Mononuclear cell (primary cell): ENCODE results near the gene ANKZF1. TPM values are rescaled to one million over a fixed set of nuclear protein-coding genes. Genes with fewer than 3 reads are reported as not detected.

ENCODE experiments used
- H3K27me3 ChIP-seq: 2 replicates; pipeline ENCODE4 v1.6.0; 2011; ENCODE audit warnings: low read length, control low read depth; ENCODE audit not compliant: insufficient read depth
- H3K4me1 ChIP-seq: 2 replicates; pipeline ENCODE4 v1.5.1; 2011; ENCODE audit warnings: mild to moderate bottlenecking, low read length, control low read depth; ENCODE audit not compliant: insufficient read depth
- H3K4me3 ChIP-seq: 2 replicates; pipeline ENCODE4 v1.5.1; 2011; ENCODE audit warnings: mild to moderate bottlenecking, low read length, moderate library complexity
- H3K9me3 ChIP-seq: 2 replicates; pipeline ENCODE4 v1.5.1; 2011; ENCODE audit warnings: low read depth, mild to moderate bottlenecking, control low read depth, low read length
- total RNA-seq: library from RNA; depleted of rRNA; stranded (reverse); fragments of >200 nt; gene quantifications from one replicate; pipeline ENCODE4 v1.2.3, GENCODE V29; 2012

The ANKZF1 gene
- total RNA-seq, 1 donor, result 45.4 TPM

GRCh38 chr2:219205165-219205538, 24.5 kb upstream of the ANKZF1 start:
- Histone ChIP-seq H3K9me3 (no peaks in the 10 kb centered on the region), H3K4me3 (no peak overlapping the region), H3K4me1 (peaks cover 36% of the 10 kb centered on the region), H3K27me3 (no peaks in the 10 kb centered on the region)

- Histone ChIP-seq H3K9me3 (no peaks in the 10 kb centered on the region), H3K4me1 (peaks cover 40% of the 10 kb centered on the region), H3K27me3 (no peaks in the 10 kb centered on the region), H3K4me3 (peak overlapping the region; percentile 61)
Observed at GRCh38 chr2:219205981-219206327, 23.7 kb upstream of the ANKZF1 start.

DNA sequence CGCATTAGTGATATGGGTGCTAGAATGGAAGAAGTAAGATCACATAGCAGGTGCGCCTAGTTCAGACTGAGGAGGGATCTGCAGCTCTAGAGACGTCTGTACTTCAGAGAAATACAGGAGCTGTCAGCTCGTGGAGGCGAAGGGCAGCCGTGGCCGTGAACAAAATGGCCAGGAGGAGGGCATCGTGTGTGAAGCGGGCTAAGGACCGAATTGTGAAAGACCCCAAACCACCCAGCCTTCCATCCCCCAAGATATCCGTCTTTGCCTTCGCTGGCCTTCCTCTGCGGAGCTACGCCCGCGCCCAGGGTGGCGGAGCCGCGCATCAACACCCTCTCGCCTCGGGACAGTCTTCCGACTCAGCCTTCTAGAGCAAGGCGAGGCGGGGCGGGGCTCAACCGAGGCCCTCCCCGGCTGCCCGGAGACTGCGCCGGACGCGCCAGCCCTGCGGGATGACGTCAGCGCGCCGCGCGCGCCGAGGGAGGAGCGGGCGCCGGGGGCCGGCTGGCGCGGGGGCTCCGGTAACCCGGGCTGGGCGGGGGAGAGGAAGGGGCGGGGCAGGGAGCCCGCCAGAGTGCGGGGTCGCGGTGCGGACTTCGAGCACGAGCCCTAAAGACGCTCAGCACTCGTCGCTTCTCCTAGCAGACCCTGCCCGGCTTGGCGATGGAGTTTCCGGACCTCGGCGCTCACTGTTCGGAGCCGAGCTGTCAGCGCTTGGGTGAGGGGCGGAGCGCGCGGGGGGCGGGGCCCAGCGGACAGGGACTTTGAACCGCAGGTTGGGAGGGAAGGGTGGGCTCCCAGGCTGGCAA, 23.1 kb upstream of the ANKZF1 start, which contains the start of gene ZFAND2B:
Gene ZFAND2B, plus strand, starts transcription at position 455 of the 806 bp plus-strand sequence. Its CDS starts 206 bp downstream, at position 661.
- Histone ChIP-seq H3K4me1 (peaks cover 45% of the 10 kb centered on the region), H3K9me3 (no peaks in the 10 kb centered on the region), H3K27me3 (no peaks in the 10 kb centered on the region), H3K4me3 (peak within 1 kb of the TSS; percentile 61)

- H3K27me3 ChIP-seq, result no peaks in the 10 kb centered on the region
- H3K4me1 ChIP-seq, result peaks cover 45% of the 10 kb centered on the region
- peak overlapping the region; percentile 61 for H3K4me3 ChIP-seq
- H3K9me3 ChIP-seq, result no peaks in the 10 kb centered on the region
Observed at GRCh38 chr2:219207134-219207883, 22.3 kb upstream of the ANKZF1 start.

DNA sequence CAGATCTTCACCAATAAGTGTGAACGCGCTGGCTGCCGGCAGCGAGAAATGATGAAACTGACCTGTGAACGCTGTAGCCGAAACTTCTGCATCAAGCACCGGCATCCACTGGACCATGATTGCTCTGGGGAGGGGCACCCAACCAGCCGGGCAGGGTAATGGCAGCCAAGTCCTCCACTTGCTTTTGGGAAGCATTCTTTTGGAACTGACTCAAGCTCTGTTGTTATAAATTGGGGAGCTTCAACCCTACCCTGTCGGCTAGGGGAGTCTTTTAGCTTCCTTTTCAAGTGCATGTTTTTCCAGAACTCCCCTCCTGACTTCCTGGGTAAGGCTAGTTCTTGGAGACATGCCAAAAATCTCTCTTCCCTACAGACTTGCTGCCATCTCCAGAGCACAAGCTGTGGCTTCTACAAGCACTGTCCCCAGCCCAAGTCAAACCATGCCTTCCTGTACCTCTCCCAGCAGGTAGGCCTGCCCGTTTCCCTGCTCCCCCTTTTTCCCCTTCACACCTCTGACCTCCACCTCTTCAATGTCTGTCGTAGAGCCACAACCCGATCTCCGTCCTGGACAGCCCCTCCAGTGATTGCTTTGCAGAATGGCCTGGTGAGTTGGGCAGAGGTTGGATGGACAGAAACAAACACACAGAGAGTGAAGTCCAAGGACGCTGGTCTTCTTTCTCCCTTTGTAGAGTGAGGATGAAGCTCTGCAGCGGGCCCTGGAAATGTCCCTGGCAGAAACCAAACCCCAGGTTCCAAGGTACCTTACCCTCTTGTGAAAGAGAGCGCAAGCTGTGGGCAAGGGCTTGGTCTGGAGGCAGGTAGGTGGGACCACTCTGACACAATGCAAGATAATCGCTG, 21.5 kb upstream of the ANKZF1 start:
- peaks cover 45% of the 10 kb centered on the region for H3K4me1 ChIP-seq
- H3K27me3 ChIP-seq, result no peaks in the 10 kb centered on the region
- H3K4me3 ChIP-seq, result no peak overlapping the region
- no peaks in the 10 kb centered on the region for H3K9me3 ChIP-seq

DNA sequence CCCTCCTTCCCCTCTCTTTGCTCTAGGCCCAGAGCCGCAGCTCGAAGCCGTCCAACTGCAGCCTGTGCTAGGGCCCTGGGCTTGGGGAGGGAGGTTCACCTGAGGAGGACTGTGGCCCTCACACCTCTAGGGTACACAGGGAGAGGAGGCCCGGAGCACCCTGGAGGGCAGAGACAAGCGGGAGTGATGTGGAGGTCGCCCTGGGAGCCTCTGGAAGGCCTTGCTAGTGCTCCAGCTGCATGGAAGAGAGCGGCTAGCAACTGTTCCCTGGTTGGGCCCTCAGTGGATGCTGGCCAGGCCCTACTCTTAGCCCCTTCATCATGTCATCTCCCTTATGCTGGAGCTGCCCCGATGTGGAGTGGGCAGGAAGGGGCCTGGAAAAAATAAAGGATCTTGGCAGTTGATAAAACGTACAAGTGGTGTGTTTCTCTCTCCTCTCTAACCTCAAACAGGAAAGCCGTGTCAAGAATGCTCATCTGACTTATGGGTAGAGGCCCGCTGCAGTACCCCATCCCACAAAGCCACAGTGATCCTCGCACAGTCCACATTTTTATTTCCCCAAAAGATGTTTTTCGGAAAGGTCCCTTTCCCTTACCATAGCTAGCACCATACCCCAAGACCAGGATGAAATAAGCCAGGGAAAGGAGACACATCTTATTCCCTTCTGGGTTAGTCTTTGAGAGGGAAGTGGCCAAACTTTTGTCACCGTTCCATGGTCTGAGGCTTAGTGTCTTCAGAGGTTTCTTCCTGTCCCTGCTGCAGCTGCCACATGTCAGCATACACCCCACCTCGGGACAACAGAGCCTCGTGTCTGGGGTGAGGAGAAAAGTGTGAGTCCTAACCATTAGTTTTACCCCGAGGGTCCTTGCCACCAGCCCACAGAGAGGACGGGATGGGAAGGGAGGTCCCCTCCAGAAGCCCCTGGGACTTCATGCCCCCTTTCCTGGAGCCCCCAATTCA, 20.1 kb upstream of the ANKZF1 start:
- no peak overlapping the region for H3K4me3 ChIP-seq
- no peaks in the 10 kb centered on the region for H3K27me3 ChIP-seq
- no peaks in the 10 kb centered on the region for H3K9me3 ChIP-seq
- peaks cover 45% of the 10 kb centered on the region for H3K4me1 ChIP-seq

GRCh38 chr2:219210196-219210885, 19.3 kb upstream of the ANKZF1 start:
- peaks cover 45% of the 10 kb centered on the region for H3K4me1 ChIP-seq

DNA sequence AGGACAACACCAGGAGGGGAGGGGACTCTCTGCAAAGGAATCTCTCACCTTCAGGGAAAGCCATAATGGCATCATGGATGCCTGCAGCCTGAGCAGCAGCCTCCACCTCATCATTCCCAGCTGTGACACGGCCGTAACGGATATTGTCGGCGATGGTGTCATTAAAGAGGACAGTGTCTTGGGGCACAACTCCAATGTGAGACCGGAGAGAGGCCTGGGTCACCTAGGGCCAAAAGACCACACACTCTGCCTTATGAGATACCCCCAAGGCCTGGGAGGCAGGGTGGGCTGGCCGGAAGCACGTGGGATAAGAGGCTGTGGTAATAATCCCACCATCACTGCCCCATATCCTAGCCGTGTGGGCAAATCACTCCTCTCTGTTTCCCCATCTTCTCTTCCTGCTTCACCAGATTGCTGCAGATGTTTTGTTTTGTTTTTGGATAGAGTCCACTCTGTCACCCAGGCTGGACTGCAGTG, 18.7 kb upstream of the ANKZF1 start:
- H3K4me3 ChIP-seq, result no peak overlapping the region
- peaks cover 42% of the 10 kb centered on the region for H3K4me1 ChIP-seq
- H3K27me3 ChIP-seq, result no peaks in the 10 kb centered on the region
- H3K9me3 ChIP-seq, result no peaks in the 10 kb centered on the region

More at GRCh38 chr2:219210196-219210885, 19.3 kb upstream of the ANKZF1 start:
- H3K27me3 ChIP-seq, result no peaks in the 10 kb centered on the region
- no peaks in the 10 kb centered on the region for H3K9me3 ChIP-seq
- H3K4me3 ChIP-seq, result no peak overlapping the region

DNA sequence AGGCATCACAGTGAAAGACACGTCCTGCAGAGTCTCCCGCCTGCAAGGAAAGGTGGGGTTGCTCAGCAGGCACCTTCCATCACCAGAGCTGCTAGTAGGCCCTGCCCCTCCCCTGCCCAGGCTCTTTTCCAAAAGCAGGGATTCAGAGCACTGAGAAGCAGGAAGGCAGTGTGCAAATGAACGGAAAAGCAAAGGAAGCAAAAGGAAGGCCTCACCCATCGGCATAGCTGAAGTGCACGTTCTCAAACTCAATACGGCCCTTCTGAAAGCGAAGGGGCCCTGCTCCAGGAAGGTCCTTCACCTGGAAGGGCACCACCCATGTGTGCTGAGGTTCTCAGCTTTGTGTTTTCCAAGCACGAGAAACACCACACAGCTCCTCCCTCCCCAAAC, 16.6 kb upstream of the ANKZF1 start:
- H3K4me3 ChIP-seq, result no peak overlapping the region
- H3K9me3 ChIP-seq, result no peaks in the 10 kb centered on the region
- H3K27me3 ChIP-seq, result no peaks in the 10 kb centered on the region
- peaks cover 39% of the 10 kb centered on the region for H3K4me1 ChIP-seq

- Histone ChIP-seq H3K27me3 (no peaks in the 10 kb centered on the region), H3K4me1 (peaks cover 42% of the 10 kb centered on the region), H3K9me3 (no peaks in the 10 kb centered on the region), H3K4me3 (no peak overlapping the region)
Observed at GRCh38 chr2:219213486-219214071, 16.0 kb upstream of the ANKZF1 start.

DNA sequence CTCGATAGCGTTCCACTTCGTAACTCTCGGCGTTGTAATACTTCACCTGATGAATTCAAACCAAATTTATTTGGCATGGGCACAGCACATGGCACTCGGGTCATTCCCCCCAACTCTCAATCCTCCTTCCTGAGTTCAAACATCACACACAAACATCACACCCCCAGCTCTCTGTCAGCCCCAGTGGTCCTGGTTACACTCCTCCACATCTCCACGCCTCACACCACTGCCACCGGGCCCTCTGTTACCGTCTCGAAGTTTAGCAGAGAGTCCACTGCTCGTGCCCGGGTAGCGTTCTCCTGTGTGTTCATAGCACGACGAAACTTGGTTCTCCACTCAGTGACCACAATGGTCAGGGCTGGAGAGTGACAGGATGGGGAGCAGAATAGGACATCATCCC, 15.5 kb upstream of the ANKZF1 start:
- Histone ChIP-seq H3K4me3 (no peak overlapping the region), H3K9me3 (no peaks in the 10 kb centered on the region), H3K27me3 (no peaks in the 10 kb centered on the region), H3K4me1 (peaks cover 43% of the 10 kb centered on the region)

- H3K4me3 ChIP-seq, result no peak overlapping the region
- no peaks in the 10 kb centered on the region for H3K9me3 ChIP-seq
- H3K4me1 ChIP-seq, result peaks cover 43% of the 10 kb centered on the region
- no peaks in the 10 kb centered on the region for H3K27me3 ChIP-seq
Observed at GRCh38 chr2:219214786-219215185, 14.8 kb upstream of the ANKZF1 start.

DNA sequence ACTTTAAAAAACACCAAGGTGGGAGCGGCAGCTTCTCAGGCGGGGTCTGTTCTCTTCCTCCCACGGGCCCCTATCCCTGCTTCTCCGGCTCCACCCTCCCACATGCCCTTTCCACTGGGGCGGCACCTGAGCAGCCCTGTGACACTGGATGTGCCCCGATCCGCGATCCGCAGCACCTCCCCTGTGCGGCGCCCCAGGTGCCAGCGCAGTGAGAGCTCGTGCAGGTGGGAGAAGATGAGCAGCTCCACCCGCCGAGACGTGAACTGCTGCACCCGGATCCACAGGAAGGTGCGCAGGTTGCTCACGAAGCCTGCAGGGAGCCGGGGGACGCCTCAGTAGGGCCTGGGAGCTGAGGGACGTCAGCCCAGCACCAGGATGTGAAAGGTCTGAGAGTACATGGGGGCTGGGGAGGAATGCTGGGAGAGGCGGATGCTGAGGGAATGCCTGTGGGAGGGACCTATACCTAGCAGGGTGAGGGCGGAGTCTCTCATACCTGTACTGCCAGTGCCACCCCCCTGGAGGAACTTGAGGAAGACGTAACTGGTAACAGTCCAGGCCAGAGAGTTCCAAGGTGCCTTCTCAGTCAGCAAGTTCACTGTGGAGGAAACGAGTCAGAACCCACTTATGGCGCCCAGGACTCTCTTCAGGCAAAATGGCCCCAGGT, 13.6 kb upstream of the ANKZF1 start:
- Histone ChIP-seq H3K27me3 (no peaks in the 10 kb centered on the region), H3K4me3 (no peak overlapping the region), H3K4me1 (peaks cover 38% of the 10 kb centered on the region), H3K9me3 (no peaks in the 10 kb centered on the region)
